Measurements from ENCODE around the gene HDAC4.

The HDAC4 gene

DNA sequence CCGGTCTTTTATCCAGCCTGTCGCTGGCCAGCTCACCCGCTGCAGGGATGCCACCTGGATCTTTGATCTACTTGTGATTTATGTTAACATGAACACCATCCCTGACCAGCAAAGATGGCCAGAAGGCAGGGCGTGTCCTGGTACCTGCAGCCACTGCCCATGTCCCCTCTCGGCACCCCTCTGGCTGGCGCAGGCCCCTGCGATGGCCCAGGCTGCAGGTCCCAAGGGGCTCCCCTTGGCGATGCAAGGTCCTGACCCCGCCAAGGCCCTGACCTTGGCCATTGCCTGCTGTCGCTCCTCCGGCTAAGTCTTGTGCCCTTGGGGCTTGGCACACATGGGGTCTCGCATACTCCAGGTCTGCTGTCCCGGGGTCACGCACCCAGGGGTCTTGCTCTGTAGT, 338.1 kb downstream of the HDAC4 start (continued):
- TF ChIP-seq, protein P1, sequence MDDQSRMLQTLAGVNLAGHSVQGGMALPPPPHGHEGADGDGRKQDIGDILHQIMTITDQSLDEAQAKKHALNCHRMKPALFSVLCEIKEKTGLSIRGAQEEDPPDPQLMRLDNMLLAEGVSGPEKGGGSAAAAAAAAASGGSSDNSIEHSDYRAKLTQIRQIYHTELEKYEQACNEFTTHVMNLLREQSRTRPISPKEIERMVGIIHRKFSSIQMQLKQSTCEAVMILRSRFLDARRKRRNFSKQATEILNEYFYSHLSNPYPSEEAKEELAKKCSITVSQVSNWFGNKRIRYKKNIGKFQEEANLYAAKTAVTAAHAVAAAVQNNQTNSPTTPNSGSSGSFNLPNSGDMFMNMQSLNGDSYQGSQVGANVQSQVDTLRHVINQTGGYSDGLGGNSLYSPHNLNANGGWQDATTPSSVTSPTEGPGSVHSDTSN (CRISPR knock-in tag; IDR thresholded peaks at IDR 0.05), result no peak
- TF ChIP-seq ZNF530 (tag by site-specific recombination; IDR thresholded peaks at IDR 0.05; ENCODE audit: low read depth) (no peak), ZSCAN23 (tag by site-specific recombination; IDR thresholded peaks at IDR 0.05) (no peak)

DNA sequence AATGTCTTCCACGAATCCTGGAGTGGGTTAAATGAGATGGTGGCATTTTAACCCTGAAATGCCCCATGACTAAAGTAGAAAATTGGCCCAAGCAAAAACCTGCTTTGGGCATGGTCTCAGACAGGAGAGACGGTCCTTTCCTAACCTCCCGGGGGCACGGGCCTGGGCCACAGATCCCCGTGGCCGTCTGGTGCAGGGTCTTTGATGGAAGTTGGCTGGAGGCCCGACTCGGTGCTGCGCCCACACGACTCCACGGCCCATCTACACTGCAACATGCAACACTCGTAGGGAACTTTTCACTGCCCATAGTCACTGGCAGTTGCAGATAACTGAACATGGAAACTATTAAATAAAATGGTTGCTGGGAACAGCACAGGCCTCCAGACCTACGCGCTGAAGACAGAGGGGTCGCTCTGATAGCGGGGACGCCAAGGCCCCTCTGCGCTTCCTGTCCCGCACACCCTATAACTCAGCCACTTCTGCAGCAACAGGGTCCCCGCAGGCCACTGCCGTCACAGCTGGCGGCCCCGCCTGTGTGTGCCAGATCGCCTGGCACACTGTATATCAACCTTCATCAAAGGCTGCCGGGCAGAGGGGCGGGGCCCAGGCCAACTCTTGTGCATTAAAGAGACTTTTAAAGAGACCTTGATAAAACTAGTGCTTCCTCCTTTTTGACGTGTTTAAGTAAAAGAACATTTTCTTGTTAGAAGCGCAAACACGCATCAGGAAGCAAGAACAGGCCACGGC, 338.8 kb downstream of the HDAC4 start:
- no peak for TF ChIP-seq ZNF433 (tag by site-specific recombination; IDR thresholded peaks at IDR 0.05; ENCODE audit: low read depth)
- no peak for TF ChIP-seq ZBTB17 (tag by site-specific recombination; IDR thresholded peaks at IDR 0.05)
- TF ChIP-seq ZNF843 (tag by site-specific recombination; IDR thresholded peaks at IDR 0.05), result no peak
- no peak for TF ChIP-seq ZNF223 (tag by site-specific recombination; IDR thresholded peaks at IDR 0.05)
- TF ChIP-seq ZNF138 (tag by site-specific recombination; IDR thresholded peaks at IDR 0.05; ENCODE audit: borderline replicate concordance), result no peak
- no peak for TF ChIP-seq ZNF600 (tag by site-specific recombination; IDR thresholded peaks at IDR 0.05)
- TF ChIP-seq ZNF830 (tag by site-specific recombination; IDR thresholded peaks at IDR 0.05; ENCODE audit: low read depth), result no peak
- no peak for TF ChIP-seq ZNF426 (tag by site-specific recombination; IDR thresholded peaks at IDR 0.05)
- no peak for TF ChIP-seq ZNF37A (tag by site-specific recombination; IDR thresholded peaks at IDR 0.05)
- TF ChIP-seq ZFHX2 (tag by site-specific recombination; conservative IDR thresholded peaks at IDR 0.05), result no peak
- TF ChIP-seq, protein P2, sequence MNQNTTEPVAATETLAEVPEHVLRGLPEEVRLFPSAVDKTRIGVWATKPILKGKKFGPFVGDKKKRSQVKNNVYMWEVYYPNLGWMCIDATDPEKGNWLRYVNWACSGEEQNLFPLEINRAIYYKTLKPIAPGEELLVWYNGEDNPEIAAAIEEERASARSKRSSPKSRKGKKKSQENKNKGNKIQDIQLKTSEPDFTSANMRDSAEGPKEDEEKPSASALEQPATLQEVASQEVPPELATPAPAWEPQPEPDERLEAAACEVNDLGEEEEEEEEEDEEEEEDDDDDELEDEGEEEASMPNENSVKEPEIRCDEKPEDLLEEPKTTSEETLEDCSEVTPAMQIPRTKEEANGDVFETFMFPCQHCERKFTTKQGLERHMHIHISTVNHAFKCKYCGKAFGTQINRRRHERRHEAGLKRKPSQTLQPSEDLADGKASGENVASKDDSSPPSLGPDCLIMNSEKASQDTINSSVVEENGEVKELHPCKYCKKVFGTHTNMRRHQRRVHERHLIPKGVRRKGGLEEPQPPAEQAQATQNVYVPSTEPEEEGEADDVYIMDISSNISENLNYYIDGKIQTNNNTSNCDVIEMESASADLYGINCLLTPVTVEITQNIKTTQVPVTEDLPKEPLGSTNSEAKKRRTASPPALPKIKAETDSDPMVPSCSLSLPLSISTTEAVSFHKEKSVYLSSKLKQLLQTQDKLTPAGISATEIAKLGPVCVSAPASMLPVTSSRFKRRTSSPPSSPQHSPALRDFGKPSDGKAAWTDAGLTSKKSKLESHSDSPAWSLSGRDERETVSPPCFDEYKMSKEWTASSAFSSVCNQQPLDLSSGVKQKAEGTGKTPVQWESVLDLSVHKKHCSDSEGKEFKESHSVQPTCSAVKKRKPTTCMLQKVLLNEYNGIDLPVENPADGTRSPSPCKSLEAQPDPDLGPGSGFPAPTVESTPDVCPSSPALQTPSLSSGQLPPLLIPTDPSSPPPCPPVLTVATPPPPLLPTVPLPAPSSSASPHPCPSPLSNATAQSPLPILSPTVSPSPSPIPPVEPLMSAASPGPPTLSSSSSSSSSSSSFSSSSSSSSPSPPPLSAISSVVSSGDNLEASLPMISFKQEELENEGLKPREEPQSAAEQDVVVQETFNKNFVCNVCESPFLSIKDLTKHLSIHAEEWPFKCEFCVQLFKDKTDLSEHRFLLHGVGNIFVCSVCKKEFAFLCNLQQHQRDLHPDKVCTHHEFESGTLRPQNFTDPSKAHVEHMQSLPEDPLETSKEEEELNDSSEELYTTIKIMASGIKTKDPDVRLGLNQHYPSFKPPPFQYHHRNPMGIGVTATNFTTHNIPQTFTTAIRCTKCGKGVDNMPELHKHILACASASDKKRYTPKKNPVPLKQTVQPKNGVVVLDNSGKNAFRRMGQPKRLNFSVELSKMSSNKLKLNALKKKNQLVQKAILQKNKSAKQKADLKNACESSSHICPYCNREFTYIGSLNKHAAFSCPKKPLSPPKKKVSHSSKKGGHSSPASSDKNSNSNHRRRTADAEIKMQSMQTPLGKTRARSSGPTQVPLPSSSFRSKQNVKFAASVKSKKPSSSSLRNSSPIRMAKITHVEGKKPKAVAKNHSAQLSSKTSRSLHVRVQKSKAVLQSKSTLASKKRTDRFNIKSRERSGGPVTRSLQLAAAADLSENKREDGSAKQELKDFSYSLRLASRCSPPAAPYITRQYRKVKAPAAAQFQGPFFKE (tag by site-specific recombination; IDR thresholded peaks at IDR 0.05; ENCODE audit: borderline replicate concordance), result no peak
- no peak for TF ChIP-seq ZBTB10 (tag by site-specific recombination; IDR thresholded peaks at IDR 0.05)
- no peak for TF ChIP-seq ZNF184 (tag by site-specific recombination; IDR thresholded peaks at IDR 0.05)
- TF ChIP-seq, protein P3, sequence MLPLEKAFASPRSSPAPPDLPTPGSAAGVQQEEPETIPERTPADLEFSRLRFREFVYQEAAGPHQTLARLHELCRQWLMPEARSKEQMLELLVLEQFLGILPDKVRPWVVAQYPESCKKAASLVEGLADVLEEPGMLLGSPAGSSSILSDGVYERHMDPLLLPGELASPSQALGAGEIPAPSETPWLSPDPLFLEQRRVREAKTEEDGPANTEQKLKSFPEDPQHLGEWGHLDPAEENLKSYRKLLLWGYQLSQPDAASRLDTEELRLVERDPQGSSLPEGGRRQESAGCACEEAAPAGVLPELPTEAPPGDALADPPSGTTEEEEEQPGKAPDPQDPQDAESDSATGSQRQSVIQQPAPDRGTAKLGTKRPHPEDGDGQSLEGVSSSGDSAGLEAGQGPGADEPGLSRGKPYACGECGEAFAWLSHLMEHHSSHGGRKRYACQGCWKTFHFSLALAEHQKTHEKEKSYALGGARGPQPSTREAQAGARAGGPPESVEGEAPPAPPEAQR (tag by site-specific recombination; IDR thresholded peaks at IDR 0.05), result no peak
- TF ChIP-seq, protein P1 (CRISPR knock-in tag; IDR thresholded peaks at IDR 0.05), result no peak
- no peak for TF ChIP-seq ZNF366 (tag by site-specific recombination; conservative IDR thresholded peaks at IDR 0.05)
- Histone ChIP-seq H3K27ac (ENCODE audit: extremely low read depth, low read depth, low read length) (no peak overlapping the region), H3K36me3 (ENCODE audit: control insufficient read depth in 2 of 2, insufficient read depth in 1 of 2, low read length in 2 of 2) (peaks cover 0 to under 1% of the 10 kb centered on the region in 2 experiments; a peak in 1 of 3 replicates), H3K9me3 (ENCODE audit: control insufficient read depth, insufficient read depth, low read depth, low read length) (no peaks in the 10 kb centered on the region), H3K4me1 (ENCODE audit: control insufficient read depth, insufficient read depth, low read length) (no peaks in the 10 kb centered on the region), H3K4me3 (ENCODE audit: low read depth, low read length) (no peak overlapping the region)
- ChIA-PET CTCF (no interaction called here), POLR2A (no interaction called here)
